22Rv1 (cell line): Measurements from ENCODE around the gene GLB1L2.

ENCODE experiments used
- H3K27ac ChIP-seq: fragments of 450-650 bp; 2 replicates; pipeline ENCODE4 v1.5.1; 2017
- ZFX ChIP-seq: fragments of 450-650 bp; IDR thresholded peaks from 2 replicates; pipeline ENCODE4 v1.6.1; 2017; ENCODE audit warnings: antibody characterized with exemption, borderline replicate concordance
- TF ChIP-seq, protein P1 (sequence below): fragments of 450-650 bp; IDR thresholded peaks from 2 replicates; pipeline ENCODE4 v1.5.1; 2017; ENCODE audit warnings: mild to moderate bottlenecking

The GLB1L2 gene

DNA sequence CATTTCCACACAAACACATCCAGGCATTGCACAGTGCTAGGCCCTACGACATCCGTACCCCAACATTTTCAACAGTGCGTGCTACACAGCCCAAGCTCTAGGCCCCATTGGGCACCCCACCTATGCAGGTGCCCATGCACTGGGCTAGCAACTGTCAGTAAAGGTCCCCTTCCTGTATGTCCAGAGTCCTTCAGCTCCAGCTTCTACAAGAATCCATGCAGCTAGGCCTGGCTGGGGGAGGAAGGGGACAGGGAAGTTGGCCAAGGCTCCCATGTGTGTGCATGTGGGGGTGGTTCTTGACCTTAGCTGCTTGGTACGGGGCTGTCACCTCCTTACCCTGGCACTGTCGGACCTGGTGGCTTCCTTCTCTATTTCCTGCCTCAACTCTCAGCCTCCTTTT lies 79.0 kb downstream of the GLB1L2 start:
- TF ChIP-seq, protein P1, sequence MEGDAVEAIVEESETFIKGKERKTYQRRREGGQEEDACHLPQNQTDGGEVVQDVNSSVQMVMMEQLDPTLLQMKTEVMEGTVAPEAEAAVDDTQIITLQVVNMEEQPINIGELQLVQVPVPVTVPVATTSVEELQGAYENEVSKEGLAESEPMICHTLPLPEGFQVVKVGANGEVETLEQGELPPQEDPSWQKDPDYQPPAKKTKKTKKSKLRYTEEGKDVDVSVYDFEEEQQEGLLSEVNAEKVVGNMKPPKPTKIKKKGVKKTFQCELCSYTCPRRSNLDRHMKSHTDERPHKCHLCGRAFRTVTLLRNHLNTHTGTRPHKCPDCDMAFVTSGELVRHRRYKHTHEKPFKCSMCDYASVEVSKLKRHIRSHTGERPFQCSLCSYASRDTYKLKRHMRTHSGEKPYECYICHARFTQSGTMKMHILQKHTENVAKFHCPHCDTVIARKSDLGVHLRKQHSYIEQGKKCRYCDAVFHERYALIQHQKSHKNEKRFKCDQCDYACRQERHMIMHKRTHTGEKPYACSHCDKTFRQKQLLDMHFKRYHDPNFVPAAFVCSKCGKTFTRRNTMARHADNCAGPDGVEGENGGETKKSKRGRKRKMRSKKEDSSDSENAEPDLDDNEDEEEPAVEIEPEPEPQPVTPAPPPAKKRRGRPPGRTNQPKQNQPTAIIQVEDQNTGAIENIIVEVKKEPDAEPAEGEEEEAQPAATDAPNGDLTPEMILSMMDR = no peak
- no peak for TF ChIP-seq ZFX
- H3K27ac ChIP-seq = no peak overlapping the region

DNA sequence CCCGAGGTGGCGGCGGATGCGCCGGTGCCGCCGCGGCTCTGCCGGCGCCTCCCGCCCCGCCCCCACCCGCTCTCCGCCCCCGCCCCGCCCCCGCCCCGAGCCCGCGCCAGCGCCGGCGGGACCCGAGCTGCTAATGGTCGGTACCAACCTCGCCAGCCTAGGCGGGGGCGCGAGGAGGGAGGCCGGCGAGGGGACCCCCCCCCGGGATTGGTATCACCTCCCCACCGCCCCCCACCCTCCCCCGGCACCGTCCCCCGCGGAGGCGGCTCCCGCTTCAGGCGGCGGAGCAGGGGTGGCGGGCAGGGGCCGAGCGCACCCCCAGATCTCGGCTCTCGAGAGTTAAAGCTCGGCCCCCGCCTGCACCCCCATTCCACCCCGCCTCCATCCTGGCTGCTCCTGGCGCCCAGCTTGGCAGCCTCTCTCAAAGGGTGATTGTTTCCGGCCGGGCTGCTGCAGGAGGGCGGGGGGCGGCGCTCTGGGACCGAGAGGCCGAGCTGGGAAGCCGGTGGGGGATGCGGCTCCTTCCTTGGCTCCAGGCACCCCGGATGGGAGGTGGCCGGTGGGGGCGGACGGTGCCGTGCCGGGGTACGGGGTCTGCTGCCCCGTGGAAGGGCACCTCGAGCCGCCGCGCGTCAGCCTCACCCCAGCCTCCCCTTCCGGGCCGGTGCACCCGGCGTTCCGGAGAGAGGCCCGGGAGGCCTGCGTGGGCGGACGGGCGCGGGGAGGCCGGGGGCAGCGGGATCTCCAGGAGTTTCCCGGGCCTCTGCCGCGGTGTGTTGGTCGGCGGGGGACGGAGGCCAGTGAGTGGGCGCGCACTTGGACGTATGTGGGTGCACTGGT lies 80.6 kb downstream of the GLB1L2 start, which contains the start of gene B3GAT1:
Gene B3GAT1, minus strand, starts transcription at position 40 of the 840 bp plus-strand sequence. CDS start 24,583 bp downstream, outside the sequence.
- no peak within 1 kb of the TSS for H3K27ac ChIP-seq
- no peak for TF ChIP-seq ZFX
- TF ChIP-seq, protein P1 = no peak

DNA sequence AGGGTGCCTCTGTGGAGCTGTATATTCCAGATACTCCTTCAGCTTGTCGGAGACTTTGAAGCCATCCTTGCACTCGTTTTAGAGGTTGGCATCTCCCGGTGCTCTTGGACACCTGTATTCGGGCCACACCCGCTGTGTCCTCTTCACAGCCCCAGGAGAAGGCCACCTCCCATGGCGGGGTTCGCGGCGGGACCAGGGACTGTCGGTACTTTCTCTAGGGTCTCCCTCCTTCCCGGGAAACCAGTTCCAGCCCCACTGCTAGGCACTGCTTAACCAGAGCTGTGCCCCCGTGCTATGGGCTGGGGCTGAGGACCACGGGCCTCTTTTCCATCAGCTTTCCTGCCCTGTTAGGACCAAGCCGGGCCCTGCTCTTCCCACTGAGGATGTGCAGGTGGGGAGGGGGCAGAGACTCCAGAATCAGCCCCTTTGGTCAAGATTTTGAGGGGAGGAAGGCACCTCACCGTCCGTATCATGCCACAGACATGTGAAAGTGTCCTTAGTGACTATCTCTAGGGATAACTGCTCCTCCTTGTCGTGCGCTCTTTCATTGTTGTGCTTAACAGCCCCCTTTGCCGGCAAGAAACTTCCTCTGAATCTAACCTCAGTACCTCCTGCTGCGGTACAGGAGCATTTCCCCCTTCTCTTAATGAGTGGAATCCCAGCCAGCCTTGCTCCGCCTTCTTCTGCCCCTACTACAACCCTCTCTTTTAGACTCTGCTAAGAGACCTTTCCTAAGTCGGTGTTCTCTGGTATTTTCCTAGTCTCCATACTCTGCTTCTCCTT lies 81.4 kb downstream of the GLB1L2 start:
- no peak overlapping the region for H3K27ac ChIP-seq
- TF ChIP-seq, protein P1 = no peak
- no peak for TF ChIP-seq ZFX

DNA sequence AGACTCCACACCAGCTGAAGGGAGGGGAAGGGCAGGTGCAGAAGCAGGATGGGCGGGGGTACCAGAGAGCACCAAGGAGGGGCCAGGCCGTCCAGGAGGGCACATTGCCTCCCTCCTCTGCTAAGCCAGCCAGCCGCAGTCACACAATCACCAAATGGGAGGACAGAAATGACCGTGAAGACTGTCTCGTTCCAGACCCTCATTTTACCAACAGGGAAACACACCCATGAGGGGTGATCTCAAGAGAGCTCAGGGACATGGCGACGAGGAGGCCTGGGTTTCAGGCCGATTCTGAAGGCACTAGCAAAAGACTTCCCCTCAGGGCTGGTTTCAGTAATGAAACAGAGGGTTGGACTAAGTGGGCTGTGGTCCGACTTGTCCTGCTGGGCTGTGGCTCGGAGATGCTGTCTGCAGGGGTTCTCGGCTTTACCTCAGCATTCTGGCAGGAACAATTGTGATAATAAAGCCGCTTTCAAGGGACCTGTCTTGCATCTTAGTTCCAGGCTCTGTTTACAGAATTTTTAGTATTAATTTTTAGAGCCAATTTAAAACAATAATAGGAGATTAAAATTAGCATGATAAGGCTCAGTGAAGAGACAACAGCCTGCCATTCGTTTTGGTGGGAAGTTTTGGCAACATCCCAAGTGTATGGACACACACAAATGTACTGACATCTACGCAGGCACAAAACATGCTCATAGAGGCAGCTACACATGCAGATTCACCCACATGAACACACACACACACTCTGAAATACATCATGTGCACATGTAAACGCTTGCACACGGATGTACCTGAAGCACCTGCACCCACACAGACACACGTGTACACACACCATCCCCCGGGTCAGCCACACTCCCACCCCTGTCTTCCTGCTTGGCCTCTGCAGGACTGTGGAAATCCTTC lies 82.3 kb downstream of the GLB1L2 start:
- TF ChIP-seq ZFX = no peak
- TF ChIP-seq, protein P1 = no peak
- H3K27ac ChIP-seq = no peak overlapping the region

DNA sequence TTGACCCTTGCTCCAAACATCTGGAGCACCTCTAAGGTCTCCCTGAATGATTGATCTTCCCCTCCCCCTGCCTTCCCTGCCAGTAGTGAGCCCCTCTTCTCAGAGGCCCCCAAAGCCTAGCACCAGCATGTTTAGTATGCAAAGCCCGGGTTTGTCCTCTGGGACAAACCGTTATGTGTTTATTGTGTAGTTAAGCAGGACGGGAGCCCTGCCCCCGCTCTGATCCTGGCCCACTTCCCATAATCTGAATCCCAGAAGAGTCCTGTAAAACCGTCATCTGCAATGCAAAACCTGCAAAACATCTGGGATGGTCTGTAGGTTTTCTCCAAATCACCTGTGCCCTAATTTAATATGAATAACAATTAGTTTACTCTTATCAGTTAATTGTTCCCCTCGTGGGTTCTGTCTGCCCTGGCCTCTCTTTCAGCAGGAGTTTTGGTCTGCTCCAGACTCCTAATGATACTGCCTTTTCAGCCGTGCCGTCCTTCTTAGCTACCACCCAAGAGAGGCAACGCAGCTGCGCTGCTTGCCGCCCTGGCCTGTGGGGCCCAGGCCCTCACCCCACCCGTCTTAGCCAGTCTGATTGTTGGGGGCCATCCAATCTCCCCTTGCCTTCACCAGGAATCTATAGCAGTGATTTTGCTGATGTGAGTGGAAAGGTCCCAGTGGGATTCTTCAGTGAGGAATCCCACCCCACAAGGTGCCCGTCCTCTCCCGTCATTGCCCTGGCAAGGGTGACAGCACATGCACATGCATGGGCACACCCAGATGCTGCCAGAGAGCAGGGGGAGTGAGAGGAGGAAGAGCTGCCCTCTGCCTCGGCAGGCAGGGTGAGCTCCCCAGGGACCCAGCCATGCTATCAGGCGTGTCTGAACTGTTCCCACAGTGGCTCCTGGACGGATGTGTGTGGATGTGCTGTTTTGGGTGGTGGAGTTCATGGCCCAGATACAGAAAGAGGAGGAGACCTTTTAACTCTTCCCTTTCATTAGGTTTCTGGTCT lies 83.3 kb downstream of the GLB1L2 start:
- H3K27ac ChIP-seq = no peak overlapping the region
- TF ChIP-seq ZFX = no peak

DNA sequence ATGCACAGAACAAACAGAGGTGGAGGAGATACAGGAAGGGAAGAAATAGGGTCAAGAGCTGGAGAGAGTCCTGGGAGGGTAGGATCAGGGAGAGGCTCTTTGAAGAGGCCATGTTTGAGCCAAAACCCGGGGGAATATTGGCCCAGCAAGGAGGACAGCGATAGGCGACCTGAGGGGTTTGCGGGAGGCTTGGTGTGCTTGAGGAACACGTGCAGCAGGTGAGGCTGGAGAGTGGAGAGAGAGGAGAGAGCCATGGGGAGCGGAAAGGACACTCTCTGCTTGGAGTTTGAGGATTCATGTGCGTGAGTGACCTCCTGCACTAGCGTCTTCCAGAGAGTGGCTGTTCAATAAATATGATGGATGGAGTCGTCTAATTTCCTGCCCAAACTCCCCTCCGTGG lies 84.9 kb downstream of the GLB1L2 start:
- no peak overlapping the region for H3K27ac ChIP-seq
- TF ChIP-seq, protein P1 = no peak
- TF ChIP-seq ZFX = no peak
